Naive thymus-derived CD8-positive, alpha-beta T cell (primary cell): ENCODE results near the gene TOPAZ1. TPM values are rescaled to one million over a fixed set of nuclear protein-coding genes. Genes with fewer than 3 reads are reported as not detected.

Experiments used
- polyA plus RNA-seq, 3 donors: library from polyadenylated mRNA; unstranded; fragments of 300-500 nt; fragmentation: Illumina TruSeq; gene quantifications; one replicate each; pipeline ENCODE4 v1.2.3, GENCODE V29; 2021
- total RNA-seq, 8 experiments: library from RNA in 2 of 8; stranded (reverse) in 2 of 8; gene quantifications; one replicate each; pipeline ENCODE4 v1.2.3 and lab custom pipeline; 2021 to 2026

The TOPAZ1 gene
- total and polyA plus RNA-seq, 5 experiments from 2014 or later, result not detected

Other genes with a start within 250 kb of the TOPAZ1 start
- gene TCAIM, start 96.9 kb downstream of the TOPAZ1 start, total RNA-seq, result 10 to 100 TPM; 19.5 to 23.7 TPM
- gene TCAIM, start 96.9 kb downstream of the TOPAZ1 start, polyA plus RNA-seq, result 10 to 100 TPM; 12.1 to 14.0 (median 13.1) TPM
- 10 to 100 TPM; 31.1 to 32.2 TPM for gene ZNF445, start 235.8 kb downstream of the TOPAZ1 start, total RNA-seq
- 1 to 10 TPM; 2.8 to 3.3 (median 3.0) TPM for gene ZNF445, start 235.8 kb downstream of the TOPAZ1 start, polyA plus RNA-seq